Activated naive CD8-positive, alpha-beta T cell treated with anti-CD3 and anti-CD28 coated beads, Interleukin-2, amount 10 ng/mL, durations not matched to agents 7 days and 5 days (primary cell): ENCODE measurements around the gene DYDC2. TPM values are rescaled to one million over a fixed set of nuclear protein-coding genes. Genes with fewer than 3 reads are reported as not detected.
A peak's percentile ranks its signal among the peaks of the same experiment; 100 is the strongest.
"Not testable (repeated sequence)": the region's sequence is repeated elsewhere in the genome, so short reads cannot be mapped to it uniquely, and the experiment has no call there.

Experiments
- ATAC-seq: fragments of 150-1000 bp; cut with Tn5 transposase; one replicate; pipeline ENCODE4 v1.10.0; 2021; ENCODE audit warnings: low read depth, moderate library complexity
- POLR2A ChIA-PET: fragments of 350-600 bp; sonication (Branson Sonifier 250); formaldehyde crosslinking; loops from one replicate; lab custom pipeline; 2021; ENCODE audit warnings: antibody characterized with exemption; lab: Charles Lee
- DNase-seq: peaks from one replicate; pipeline ENCODE4 v3.0.0; 2021
- H3K27ac Mint-ChIP-seq: one replicate; pipeline ENCODE4 v1.8.0; 2022; ENCODE audit warnings: mild to moderate bottlenecking, mixed read lengths
- H3K27me3 Mint-ChIP-seq: one replicate; pipeline ENCODE4 v1.8.0; 2022; ENCODE audit warnings: mild to moderate bottlenecking, moderate library complexity, mixed read lengths
- H3K36me3 Mint-ChIP-seq: one replicate; pipeline ENCODE4 v1.8.0; 2021; ENCODE audit warnings: mild to moderate bottlenecking, mixed read lengths
- H3K4me1 Mint-ChIP-seq: one replicate; pipeline ENCODE4 v1.8.0; 2021; ENCODE audit warnings: mixed read lengths
- H3K4me3 Mint-ChIP-seq: one replicate; pipeline ENCODE4 v1.8.0; 2022; ENCODE audit warnings: mild to moderate bottlenecking, moderate library complexity, mixed read lengths
- H3K9me3 Mint-ChIP-seq: one replicate; pipeline ENCODE4 v1.8.0; 2021; ENCODE audit warnings: mixed read lengths
- total RNA-seq, 2 experiments: library from RNA; stranded (reverse); gene quantifications; one replicate each; pipeline ENCODE4 v1.2.3, GENCODE V29; 2021

Gene DYDC2
- total RNA-seq, 2 experiments from 2014 or later: not detected

- no peak overlapping the region for H3K4me3 Mint-ChIP-seq
- H3K9me3 Mint-ChIP-seq: no peaks in the 10 kb centered on the region
- ATAC-seq: no peak
- H3K4me1 Mint-ChIP-seq: no peaks in the 10 kb centered on the region
- no peak for DNase-seq
- no peaks in the 10 kb centered on the region for H3K36me3 Mint-ChIP-seq
- POLR2A ChIA-PET: no interaction called here
- H3K27ac Mint-ChIP-seq: no peak overlapping the region
- peaks cover 5% of the 10 kb centered on the region for H3K27me3 Mint-ChIP-seq
Observed at GRCh38 chr10:80344276-80344675, 12.3 kb upstream of the DYDC2 start.

GRCh38 chr10:80344912-80345311 lies 11.7 kb upstream of the DYDC2 start:
- H3K36me3 Mint-ChIP-seq: no peaks in the 10 kb centered on the region
- peaks cover 5% of the 10 kb centered on the region for H3K27me3 Mint-ChIP-seq
- no peak for ATAC-seq
- H3K4me3 Mint-ChIP-seq: no peak overlapping the region
- DNase-seq: no peak
- H3K4me1 Mint-ChIP-seq: no peaks in the 10 kb centered on the region
- no peaks in the 10 kb centered on the region for H3K9me3 Mint-ChIP-seq
- POLR2A ChIA-PET: no interaction called here
- H3K27ac Mint-ChIP-seq: no peak overlapping the region

GRCh38 chr10:80350251-80350650 lies 6.3 kb upstream of the DYDC2 start:
- Mint-ChIP-seq H3K4me1 (no peaks in the 10 kb centered on the region), H3K36me3 (no peaks in the 10 kb centered on the region), H3K4me3 (no peak overlapping the region), H3K27ac (no peak overlapping the region), H3K27me3 (peaks cover 21% of the 10 kb centered on the region), H3K9me3 (no peaks in the 10 kb centered on the region)
- DNase-seq: no peak
- POLR2A ChIA-PET: no interaction called here
- ATAC-seq: no peak

GRCh38 chr10:80351220-80351619 lies 5.4 kb upstream of the DYDC2 start:
- H3K27me3 Mint-ChIP-seq: peaks cover 30% of the 10 kb centered on the region
- no peak overlapping the region for H3K27ac Mint-ChIP-seq
- H3K4me1 Mint-ChIP-seq: no peaks in the 10 kb centered on the region
- DNase-seq: no peak
- POLR2A ChIA-PET: no interaction called here
- H3K36me3 Mint-ChIP-seq: no peaks in the 10 kb centered on the region
- no peak overlapping the region for H3K4me3 Mint-ChIP-seq
- ATAC-seq: no peak
- no peaks in the 10 kb centered on the region for H3K9me3 Mint-ChIP-seq

- Mint-ChIP-seq H3K36me3 (no peaks in the 10 kb centered on the region), H3K27ac (no peak overlapping the region), H3K4me1 (peaks cover 5% of the 10 kb centered on the region), H3K4me3 (peak overlapping the region; percentile 83), H3K9me3 (no peaks in the 10 kb centered on the region), H3K27me3 (peaks cover 41% of the 10 kb centered on the region)
- POLR2A ChIA-PET: interaction anchor here (0.6 kb wide), 1 partner anchor 84 kb away, joined by 3 read pairs; no protein-coding TSS in a partner anchor
- DNase-seq: no peak
- no peak for ATAC-seq
Observed at GRCh38 chr10:80356989-80357850, 639 bp downstream of the DYDC2 start.

- DNase-seq (no peak), ATAC-seq (no peak)
- Mint-ChIP-seq H3K4me3 (peak overlapping the region; percentile 27), H3K36me3 (no peaks in the 10 kb centered on the region), H3K27me3 (peaks cover 37% of the 10 kb centered on the region), H3K4me1 (peaks cover 5% of the 10 kb centered on the region), H3K9me3 (no peaks in the 10 kb centered on the region), H3K27ac (no peak overlapping the region)
- POLR2A ChIA-PET: no interaction called here
Observed at GRCh38 chr10:80357851-80358125, 1.2 kb downstream of the DYDC2 start.

- H3K9me3 Mint-ChIP-seq, DNase-seq, ATAC-seq, H3K36me3 Mint-ChIP-seq, H3K4me1 Mint-ChIP-seq, POLR2A ChIA-PET, H3K27ac Mint-ChIP-seq, H3K4me3 Mint-ChIP-seq: not testable (repeated sequence)
- H3K27me3 Mint-ChIP-seq: peaks cover 33% of the 10 kb centered on the region
Observed at GRCh38 chr10:80358925-80359324, 2.3 kb downstream of the DYDC2 start.

- H3K4me3 Mint-ChIP-seq: no peak overlapping the region
- POLR2A ChIA-PET: no interaction called here
- no peak overlapping the region for H3K27ac Mint-ChIP-seq
- ATAC-seq (no peak), DNase-seq (no peak)
- H3K36me3 Mint-ChIP-seq: no peaks in the 10 kb centered on the region
- H3K9me3 Mint-ChIP-seq: no peaks in the 10 kb centered on the region
- H3K4me1 Mint-ChIP-seq: peaks cover 5% of the 10 kb centered on the region
- peaks cover 33% of the 10 kb centered on the region for H3K27me3 Mint-ChIP-seq
Observed at GRCh38 chr10:80359644-80360043, 3.1 kb downstream of the DYDC2 start.

GRCh38 chr10:80365510-80365909 lies 8.9 kb downstream of the DYDC2 start:
- ATAC-seq: no peak
- no peak for DNase-seq
- POLR2A ChIA-PET: no interaction called here
- no peak overlapping the region for H3K4me3 Mint-ChIP-seq
- H3K27ac Mint-ChIP-seq: no peak overlapping the region
- peaks cover 7% of the 10 kb centered on the region for H3K27me3 Mint-ChIP-seq
- H3K4me1 Mint-ChIP-seq: no peaks in the 10 kb centered on the region
- no peaks in the 10 kb centered on the region for H3K36me3 Mint-ChIP-seq
- H3K9me3 Mint-ChIP-seq: peaks cover 13% of the 10 kb centered on the region

- Mint-ChIP-seq H3K4me1 (no peaks in the 10 kb centered on the region), H3K27me3 (peaks cover 6% of the 10 kb centered on the region), H3K4me3 (no peak overlapping the region), H3K9me3 (peaks cover 10% of the 10 kb centered on the region), H3K36me3 (no peaks in the 10 kb centered on the region), H3K27ac (no peak overlapping the region)
- ATAC-seq (no peak), DNase-seq (no peak)
- POLR2A ChIA-PET: no interaction called here
Observed at GRCh38 chr10:80371467-80371866, 14.9 kb downstream of the DYDC2 start.

GRCh38 chr10:80372675-80373074 lies 16.1 kb downstream of the DYDC2 start:
- POLR2A ChIA-PET: no interaction called here
- H3K4me1 Mint-ChIP-seq: peaks cover 3% of the 10 kb centered on the region
- no peaks in the 10 kb centered on the region for H3K36me3 Mint-ChIP-seq
- ATAC-seq (no peak), DNase-seq (no peak)
- peaks cover 8% of the 10 kb centered on the region for H3K27me3 Mint-ChIP-seq
- peaks cover 4% of the 10 kb centered on the region for H3K9me3 Mint-ChIP-seq
- no peak overlapping the region for H3K27ac Mint-ChIP-seq
- H3K4me3 Mint-ChIP-seq: no peak overlapping the region

- peaks cover 8% of the 10 kb centered on the region for H3K27me3 Mint-ChIP-seq
- no peak for ATAC-seq
Observed at GRCh38 chr10:80373502-80373901, 16.9 kb downstream of the DYDC2 start.

GRCh38 chr10:80379701-80380100 lies 23.1 kb downstream of the DYDC2 start:
- peaks cover 11% of the 10 kb centered on the region for H3K4me1 Mint-ChIP-seq
- POLR2A ChIA-PET: no interaction called here
- H3K4me3 Mint-ChIP-seq: no peak overlapping the region

More at GRCh38 chr10:80373502-80373901, 16.9 kb downstream of the DYDC2 start:
- H3K36me3 Mint-ChIP-seq: no peaks in the 10 kb centered on the region
- no peak overlapping the region for H3K4me3 Mint-ChIP-seq
- peaks cover 7% of the 10 kb centered on the region for H3K4me1 Mint-ChIP-seq
- H3K27ac Mint-ChIP-seq: no peak overlapping the region
- DNase-seq: no peak
- POLR2A ChIA-PET: no interaction called here
- H3K9me3 Mint-ChIP-seq: peaks cover 1% of the 10 kb centered on the region

GRCh38 chr10:80380185-80380584 lies 23.6 kb downstream of the DYDC2 start:
- ATAC-seq: no peak
- POLR2A ChIA-PET: no interaction called here
- H3K36me3 Mint-ChIP-seq: no peaks in the 10 kb centered on the region

More at GRCh38 chr10:80379701-80380100, 23.1 kb downstream of the DYDC2 start:
- ATAC-seq: no peak
- Mint-ChIP-seq H3K36me3 (no peaks in the 10 kb centered on the region), H3K27me3 (peaks cover 11% of the 10 kb centered on the region), H3K27ac (no peak overlapping the region), H3K9me3 (no peaks in the 10 kb centered on the region)
- no peak for DNase-seq

More at GRCh38 chr10:80380185-80380584, 23.6 kb downstream of the DYDC2 start:
- no peak overlapping the region for H3K4me3 Mint-ChIP-seq
- no peak for DNase-seq
- peaks cover 11% of the 10 kb centered on the region for H3K27me3 Mint-ChIP-seq
- H3K4me1 Mint-ChIP-seq: peaks cover 11% of the 10 kb centered on the region
- H3K9me3 Mint-ChIP-seq: no peaks in the 10 kb centered on the region
- no peak overlapping the region for H3K27ac Mint-ChIP-seq
